CMK (cell line): ENCODE measurements around the gene PTPRK.
"Not testable (repeated sequence)": the region's sequence is repeated elsewhere in the genome, so short reads cannot be mapped to it uniquely, and the experiment has no call there.

ENCODE experiments used
- DNase-seq: peaks from one replicate; pipeline ENCODE4 v3.0.0-alpha.2; 2010; ENCODE audit warnings: low read depth

The PTPRK gene

DNA sequence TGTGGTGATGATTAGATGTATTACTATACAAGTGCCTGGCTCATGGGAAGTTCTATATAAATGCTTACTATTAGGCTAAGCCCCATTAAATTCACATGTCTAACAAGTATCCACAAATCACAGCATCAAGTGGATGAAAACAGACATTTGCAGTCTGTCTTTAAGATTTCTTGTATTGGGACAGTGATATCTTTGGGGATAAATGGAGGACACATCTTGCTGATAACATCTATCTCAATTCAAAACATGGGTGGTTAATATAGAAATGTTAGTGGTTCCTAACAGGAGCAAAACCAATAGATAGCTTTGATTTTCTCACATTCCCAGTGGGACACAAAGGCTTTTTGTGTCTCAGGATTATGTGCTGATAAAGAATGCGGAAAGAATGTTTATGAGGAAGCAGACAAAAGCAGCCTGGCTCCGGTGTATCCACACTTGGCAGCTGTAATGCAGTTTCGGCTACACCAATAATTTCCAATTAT, 29.3 kb downstream of the PTPRK start:
- no peak for DNase-seq

DNA sequence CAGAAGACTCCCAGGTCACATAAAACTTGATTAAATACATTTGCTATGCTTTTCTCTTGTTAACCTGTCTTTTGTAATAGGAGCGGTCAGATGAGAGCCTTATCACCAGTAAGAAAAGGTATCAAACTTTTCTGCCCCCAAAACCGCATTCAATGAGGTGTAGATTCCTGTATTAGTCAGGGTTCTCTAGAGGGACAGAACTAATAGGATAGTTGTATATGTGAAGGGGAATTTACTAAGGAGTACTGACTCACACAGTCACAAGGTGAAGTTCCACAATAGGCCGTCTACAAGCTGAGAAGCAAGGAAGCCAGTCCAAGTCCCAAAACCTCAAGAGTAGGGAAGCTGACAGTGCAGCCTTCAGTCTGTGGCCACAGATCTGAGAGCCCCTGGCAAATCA, 32.7 kb downstream of the PTPRK start:
- DNase-seq: no peak

DNA sequence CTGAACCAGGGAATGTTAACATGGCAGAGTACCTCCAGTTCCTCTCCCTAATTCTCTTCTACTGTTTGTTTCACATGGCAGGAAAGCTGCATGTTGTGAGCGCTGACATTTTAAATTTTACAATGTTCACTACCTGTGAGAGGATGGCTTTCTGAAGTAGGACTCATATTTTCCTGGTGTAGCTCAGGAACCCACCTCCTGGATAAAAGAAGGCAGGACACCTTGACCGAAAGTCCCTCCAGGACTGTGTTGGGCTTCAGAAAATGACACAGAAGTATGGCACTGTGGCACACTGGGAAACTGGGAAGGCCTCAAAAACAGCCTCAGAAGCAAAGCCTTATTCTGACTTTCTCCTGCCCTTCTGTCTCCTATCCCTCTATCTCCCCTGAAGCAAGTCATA, 33.3 kb downstream of the PTPRK start:
- DNase-seq: no peak

DNA sequence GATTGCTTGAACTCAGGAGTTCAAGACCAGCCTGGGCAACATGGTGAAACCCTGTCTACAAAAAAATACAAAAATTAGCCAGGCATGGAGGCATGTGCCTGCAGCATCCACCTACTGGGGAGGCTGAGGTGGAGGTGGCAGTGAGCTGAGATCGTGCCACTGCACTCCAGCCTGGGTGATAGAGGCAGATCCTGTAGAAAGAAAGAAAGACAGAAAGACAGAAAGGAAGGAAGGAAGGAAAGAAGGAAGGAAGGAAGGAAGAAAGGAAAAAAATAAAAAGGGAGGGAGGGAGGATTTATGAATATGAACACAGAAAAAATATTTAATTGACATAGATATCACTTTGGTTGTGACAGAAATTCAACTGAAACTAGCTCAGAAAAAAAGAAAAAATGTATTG, 33.8 kb downstream of the PTPRK start:
- DNase-seq: not testable (repeated sequence)

DNA sequence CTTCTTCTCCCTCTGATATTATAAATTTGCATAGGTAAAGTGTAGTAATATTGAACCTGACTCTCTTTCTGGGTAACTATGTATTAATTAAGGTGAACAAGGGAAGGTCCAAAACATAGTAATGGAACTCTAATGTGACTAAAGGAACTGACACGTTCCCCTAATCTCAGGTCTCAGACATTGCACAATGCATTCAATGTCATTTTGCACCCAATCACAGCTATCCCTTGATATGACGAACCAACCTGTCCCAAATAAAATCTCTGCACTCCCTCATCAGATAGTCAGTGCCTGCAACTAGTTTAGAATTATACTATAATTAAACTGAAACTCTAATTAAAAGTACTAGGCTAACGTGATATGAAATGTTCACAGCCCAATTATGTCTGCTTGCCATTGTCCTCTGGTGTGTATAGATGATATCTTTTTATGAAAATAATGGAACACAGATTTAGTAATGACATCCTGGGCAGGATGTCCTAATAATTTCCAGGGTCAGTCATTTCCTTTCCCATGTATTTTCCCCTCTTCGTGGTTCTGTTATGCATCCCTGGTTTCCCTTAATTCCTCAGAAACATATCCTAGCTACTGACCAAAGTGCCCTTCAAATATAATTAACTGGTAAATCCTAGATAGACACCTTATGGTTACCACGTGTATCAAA, 36.8 kb downstream of the PTPRK start:
- DNase-seq: no peak

DNA sequence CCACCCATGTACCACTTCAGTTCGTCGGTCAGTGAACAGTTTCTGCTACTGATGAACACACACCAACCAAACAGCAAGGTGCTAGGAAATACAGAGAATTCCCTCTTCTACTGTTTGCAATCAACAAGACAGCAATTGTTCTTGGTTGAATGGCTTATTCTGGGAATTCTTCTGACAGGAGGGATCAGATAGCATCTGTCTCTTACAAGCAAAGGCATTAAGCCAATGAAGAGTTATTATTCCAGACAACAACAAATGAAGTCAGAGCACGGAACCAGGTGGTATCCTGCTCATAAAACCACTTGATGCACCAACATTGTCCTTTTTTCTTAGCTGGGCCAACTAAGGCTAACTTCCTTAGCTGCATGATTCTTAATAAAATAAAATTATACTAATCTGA, 37.8 kb downstream of the PTPRK start:
- DNase-seq: no peak

DNA sequence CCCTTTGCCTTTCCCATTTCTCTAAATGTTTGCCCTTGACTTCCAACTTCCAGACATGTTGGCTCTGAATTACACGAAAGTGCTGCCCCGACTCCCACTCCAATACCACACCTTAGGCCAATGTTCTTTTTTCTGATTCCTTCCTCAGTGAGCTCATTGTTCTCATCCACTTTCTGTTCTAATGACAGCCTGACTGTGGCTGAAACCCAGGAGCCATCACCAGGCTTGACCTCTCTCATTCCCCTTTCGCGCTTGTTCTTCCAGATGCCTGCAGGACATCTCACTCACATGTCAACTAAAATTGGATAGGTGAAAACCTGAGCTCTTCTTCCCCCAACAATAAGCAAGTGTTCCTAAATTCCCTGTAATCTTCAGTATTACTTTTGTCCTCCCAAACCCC, 40.4 kb downstream of the PTPRK start:
- no peak for DNase-seq

- DNase-seq: no peak
Measured at GRCh38 chr6:128479048-128479666, 41.2 kb downstream of the PTPRK start.

DNA sequence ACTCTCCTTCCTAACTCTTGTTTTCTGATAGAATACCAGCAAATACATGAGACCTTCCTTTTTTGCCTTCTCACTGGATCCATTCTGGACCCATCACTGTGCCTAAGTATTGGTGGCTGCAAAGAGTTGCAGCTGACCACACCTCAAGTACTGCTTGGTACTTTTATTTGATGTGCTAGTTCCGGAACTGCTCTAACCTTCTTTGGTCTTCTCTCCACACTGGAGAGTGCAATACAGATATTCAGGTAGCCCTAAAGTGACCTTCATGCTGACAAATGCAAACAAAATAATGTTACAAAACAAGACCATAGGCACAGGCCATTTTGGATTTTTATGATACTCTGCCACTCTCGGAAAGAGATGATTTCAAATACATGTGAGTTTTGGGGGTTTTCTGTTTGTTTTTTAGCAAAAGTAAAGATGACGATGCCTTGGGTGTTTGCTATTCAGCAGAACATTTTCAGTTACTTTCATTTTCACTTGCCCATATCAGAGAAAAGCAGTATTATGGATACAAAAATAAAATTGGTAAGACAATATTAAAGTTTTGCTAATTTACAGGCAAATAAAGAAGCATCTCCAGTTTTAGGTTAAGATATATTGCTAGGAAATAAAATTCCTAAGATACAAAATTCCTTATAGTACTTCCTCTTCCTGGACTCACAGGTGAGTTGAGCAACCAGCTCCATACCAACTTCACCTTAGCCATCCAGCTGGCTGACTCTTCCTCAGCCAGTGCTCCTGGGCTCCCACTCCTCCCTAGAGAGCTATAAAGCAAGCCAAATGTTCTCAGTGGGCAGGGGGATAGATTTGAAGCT, 42.0 kb downstream of the PTPRK start:
- no peak for DNase-seq

DNA sequence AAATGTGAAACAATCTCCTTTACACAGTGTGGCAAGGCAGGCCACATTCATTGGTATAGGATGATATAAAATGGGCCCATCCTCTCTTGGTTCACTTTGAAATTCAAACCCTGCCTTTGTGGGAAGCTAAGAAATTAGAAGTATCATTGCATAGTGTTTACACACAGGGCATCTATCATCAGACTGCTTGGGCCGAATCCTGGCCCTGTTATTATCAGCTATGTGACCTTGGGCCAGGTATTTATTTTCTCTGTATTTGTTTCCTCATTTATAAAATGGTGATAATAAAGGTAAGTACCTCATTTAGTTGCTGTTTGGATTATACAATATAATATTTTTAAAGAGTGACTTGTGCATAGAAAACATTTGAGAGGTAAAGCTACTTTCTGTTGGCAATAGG, 45.5 kb downstream of the PTPRK start:
- no peak for DNase-seq

DNA sequence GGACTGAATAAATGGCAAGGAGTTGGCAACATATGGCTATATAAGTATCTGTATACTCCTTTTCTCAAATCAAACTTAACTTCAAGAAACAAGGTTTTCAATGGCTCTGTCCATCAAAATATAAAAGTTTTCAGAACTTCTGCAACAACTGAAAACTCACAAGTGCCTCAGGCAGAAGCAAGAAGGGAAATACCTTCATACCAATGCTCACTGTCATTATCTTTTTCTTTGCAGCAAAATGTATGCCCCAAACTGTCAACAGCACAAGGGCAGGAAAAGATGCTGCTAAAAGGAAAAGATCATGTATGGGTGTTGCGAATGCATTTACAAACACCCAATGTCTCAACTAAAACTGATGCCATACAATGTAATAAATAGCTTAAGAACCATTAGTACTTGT, 45.9 kb downstream of the PTPRK start:
- no peak for DNase-seq

DNA sequence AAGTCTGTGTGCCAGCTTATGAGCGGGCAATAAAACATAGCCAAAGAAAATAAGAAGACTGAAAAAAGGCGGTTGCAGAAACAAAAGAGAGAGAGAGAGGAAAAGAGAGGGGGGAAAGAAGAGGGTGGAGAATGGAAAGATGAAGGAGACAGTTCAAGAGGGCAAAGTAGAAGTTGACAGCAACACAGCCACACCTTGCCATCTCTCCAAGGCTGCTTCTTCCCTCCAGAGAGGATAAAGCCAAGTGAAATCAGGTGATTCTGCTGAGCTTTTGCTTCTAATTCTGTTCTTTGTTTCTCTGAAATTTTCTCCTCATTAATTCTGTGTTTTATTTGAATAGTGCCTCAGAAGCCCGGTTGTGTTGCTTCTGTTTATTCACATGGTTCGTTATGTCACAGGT, 48.5 kb downstream of the PTPRK start:
- no peak for DNase-seq

- DNase-seq: no peak
Measured at GRCh38 chr6:128465368-128466343, 54.7 kb downstream of the PTPRK start.

GRCh38 chr6:128464790-128465189, 55.6 kb downstream of the PTPRK start:
- DNase-seq: no peak

- no peak for DNase-seq
Measured at GRCh38 chr6:128463942-128464341, 56.5 kb downstream of the PTPRK start.

DNA sequence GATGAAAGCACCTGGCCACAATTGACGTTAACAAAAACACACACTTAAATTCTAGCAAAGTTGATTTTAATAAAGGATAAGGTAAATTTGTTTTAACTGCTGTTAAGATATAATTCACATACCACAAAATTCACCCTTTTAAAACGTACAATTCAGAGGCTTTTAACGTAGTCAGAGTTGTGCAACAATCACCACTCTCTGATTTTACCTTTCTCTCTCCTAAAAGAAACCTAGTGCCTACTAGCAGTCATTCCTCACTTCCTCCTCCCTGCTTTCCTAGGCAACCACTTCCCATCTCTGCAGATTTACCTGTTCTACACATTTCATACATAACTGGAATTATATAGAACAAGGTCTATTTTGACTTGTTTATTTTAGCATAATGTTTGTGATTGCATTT, 58.9 kb downstream of the PTPRK start:
- DNase-seq: no peak

DNA sequence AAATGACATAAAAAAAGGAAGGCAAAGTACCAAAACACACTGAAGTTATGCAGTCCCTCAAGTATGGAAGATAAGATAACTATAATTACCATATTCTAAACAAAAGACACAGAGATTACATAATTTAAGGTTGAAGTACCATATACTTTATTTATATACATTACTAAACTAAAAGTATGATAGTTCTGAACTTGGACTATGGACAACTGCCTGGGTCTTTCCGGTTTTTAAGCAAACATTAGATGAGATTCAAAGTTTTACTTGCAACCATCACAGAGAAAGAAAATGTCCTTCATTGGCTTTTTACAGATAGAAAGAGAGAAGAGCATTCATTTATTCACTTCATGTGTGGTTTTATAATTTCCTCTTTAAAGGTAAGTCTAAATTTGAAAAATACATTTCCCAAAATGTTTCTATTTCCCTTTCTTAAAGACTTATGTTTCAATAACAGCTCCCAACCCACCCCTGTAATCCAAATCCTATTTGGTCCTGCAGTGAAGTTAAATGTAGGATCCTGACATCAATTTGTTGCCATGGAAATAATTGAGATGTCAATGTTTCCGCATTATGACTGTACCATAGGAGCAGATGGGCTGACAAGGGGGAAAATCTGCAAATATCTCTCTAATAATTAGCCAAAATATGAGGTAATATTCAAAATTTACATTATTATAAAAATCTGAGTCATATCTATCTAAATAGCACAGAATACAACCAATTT, 63.7 kb downstream of the PTPRK start:
- no peak for DNase-seq

DNA sequence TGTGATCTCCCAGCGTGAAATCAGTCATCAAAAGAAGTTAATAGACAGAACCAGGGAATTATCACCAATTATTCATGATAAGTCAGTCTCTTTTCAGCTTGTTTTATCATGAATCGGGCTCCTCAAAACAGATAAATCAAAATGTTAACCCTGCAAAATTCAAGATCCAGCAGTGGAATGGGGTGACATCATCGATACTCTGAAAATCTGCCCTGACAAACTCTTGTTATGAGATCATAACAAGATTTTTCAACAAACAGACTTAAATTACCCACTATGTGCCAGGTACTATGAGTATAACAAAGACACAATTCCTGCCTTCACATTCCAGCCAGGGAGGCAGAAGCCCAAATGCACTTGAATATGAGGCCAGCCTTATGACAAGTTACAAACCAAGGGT, 64.4 kb downstream of the PTPRK start:
- no peak for DNase-seq

DNA sequence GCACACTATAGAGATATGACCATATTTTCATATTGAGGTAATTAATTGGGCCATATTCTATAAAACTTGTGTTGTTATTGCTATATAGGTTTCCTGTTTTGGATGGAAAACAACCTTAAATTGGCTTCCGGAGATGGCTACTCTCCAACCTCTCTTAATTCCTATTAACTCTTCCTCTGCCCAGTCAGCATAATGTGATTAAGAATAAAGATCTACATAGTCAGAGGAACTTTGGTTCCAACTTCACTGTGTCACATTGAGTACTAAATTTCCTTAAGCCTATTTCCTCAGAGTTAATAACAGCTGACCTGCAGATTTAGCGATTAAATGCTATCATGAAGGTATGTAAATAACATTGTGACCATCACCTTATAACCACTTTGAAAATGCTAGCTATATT, 67.7 kb downstream of the PTPRK start:
- no peak for DNase-seq

- DNase-seq: no peak
Measured at GRCh38 chr6:128446497-128446896, 73.9 kb downstream of the PTPRK start.

- no peak for DNase-seq
Measured at GRCh38 chr6:128443553-128443952, 76.8 kb downstream of the PTPRK start.
